Measurements from ENCODE around the gene LIN7C. TPM values are rescaled to one million over a fixed set of nuclear protein-coding genes. Genes with fewer than 3 reads are reported as not detected.

Gene LIN7C
- total RNA-seq, 1 experiment from 2014 or later = 131 TPM

DNA sequence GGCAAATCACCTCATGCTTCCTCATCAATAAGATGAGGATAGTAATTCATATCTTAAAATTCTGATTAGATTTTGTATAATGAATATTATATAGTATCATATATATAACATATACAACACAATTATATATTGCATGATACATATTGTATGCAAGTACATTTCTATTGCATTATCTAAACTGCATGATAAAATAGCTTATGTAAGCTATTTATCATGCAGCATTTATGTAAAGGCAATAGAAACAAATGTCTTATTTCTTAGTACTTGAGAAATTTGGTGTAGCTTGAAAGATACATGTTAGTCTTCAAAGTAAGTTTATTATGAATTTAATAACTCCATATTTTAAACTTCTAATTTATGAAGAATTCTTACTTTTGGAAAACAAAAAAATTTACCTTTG lies 5.5 kb downstream of the LIN7C start:
- BruUV-seq (replicated peaks) = no TSS peak
- no peak overlapping the region for H3K27ac ChIP-seq (ENCODE audit: low read depth, low read length, poor library complexity, severe bottlenecking)
- H3K9me3 ChIP-seq (ENCODE audit: low read depth, low read length, poor library complexity, severe bottlenecking) = no peaks in the 10 kb centered on the region
- intact Hi-C loops (cut with micrococcal nuclease; ENCODE audit: unreplicated experiment) = loop anchor here (10.0 kb wide), 1 partner anchor 604 kb away; the partner anchor contains the start of genes KIF18A and METTL15
- TF ChIP-seq EZH2 (IDR thresholded peaks at IDR 0.05; ENCODE audit: borderline replicate concordance, low read depth, low read length, poor library complexity, severe bottlenecking) = no peak
- TF ChIP-seq, protein P1, sequence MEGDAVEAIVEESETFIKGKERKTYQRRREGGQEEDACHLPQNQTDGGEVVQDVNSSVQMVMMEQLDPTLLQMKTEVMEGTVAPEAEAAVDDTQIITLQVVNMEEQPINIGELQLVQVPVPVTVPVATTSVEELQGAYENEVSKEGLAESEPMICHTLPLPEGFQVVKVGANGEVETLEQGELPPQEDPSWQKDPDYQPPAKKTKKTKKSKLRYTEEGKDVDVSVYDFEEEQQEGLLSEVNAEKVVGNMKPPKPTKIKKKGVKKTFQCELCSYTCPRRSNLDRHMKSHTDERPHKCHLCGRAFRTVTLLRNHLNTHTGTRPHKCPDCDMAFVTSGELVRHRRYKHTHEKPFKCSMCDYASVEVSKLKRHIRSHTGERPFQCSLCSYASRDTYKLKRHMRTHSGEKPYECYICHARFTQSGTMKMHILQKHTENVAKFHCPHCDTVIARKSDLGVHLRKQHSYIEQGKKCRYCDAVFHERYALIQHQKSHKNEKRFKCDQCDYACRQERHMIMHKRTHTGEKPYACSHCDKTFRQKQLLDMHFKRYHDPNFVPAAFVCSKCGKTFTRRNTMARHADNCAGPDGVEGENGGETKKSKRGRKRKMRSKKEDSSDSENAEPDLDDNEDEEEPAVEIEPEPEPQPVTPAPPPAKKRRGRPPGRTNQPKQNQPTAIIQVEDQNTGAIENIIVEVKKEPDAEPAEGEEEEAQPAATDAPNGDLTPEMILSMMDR (conservative IDR thresholded peaks at IDR 0.05; ENCODE audit: low read depth, low read length) = no peak
- ChIA-PET POLR2A (ENCODE audit: low non-redundant PET) (no interaction called here), CTCF (no interaction called here)
- no peak for DNase-seq (ENCODE audit: low spot score)
- H3K4me1 ChIP-seq (ENCODE audit: insufficient read depth, low read length, poor library complexity, severe bottlenecking) = peaks cover 29% of the 10 kb centered on the region
- no peaks in the 10 kb centered on the region for H3K27me3 ChIP-seq (replicated peaks; ENCODE audit: insufficient read depth, low read depth, low read length, poor library complexity)
- peaks cover 69% of the 10 kb centered on the region for H3K36me3 ChIP-seq (ENCODE audit: insufficient read depth, low read length, poor library complexity, severe bottlenecking)
- no peak overlapping the region for H3K4me3 ChIP-seq (ENCODE audit: low read depth, low read length, poor library complexity, severe bottlenecking)

DNA sequence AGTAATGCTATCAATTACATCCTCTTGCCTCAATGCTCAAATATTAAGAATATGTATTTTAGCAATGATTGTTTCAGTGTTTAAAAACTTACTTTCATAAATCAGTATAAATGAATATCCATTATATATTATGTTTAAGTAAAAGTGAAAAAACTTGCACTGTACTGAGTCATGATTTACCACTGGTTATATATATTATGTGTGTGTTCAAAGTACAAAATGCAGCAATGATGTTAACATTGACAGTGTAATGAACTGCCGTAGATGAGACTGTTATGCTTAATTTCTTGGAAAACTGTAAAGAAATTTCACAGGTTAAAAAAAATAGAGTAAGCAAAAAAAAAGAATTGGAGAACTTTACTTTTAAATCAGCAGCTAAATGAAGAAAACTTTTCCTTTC lies 8.7 kb downstream of the LIN7C start:
- Histone ChIP-seq H3K36me3 (ENCODE audit: insufficient read depth, low read length, poor library complexity, severe bottlenecking) (peaks cover 92% of the 10 kb centered on the region), H3K4me3 (ENCODE audit: low read depth, low read length, poor library complexity, severe bottlenecking) (no peak overlapping the region), H3K4me1 (ENCODE audit: insufficient read depth, low read length, poor library complexity, severe bottlenecking) (peaks cover 15% of the 10 kb centered on the region), H3K27ac (ENCODE audit: low read depth, low read length, poor library complexity, severe bottlenecking) (no peak overlapping the region), H3K9me3 (ENCODE audit: low read depth, low read length, poor library complexity, severe bottlenecking) (no peaks in the 10 kb centered on the region), H3K27me3 (replicated peaks; ENCODE audit: insufficient read depth, low read depth, low read length, poor library complexity) (no peaks in the 10 kb centered on the region)
- intact Hi-C loops (cut with micrococcal nuclease; ENCODE audit: unreplicated experiment) = loop anchor here (5.0 kb wide), 1 partner anchor 1211 kb away; no protein-coding TSS in a partner anchor
- no peak for TF ChIP-seq EZH2 (IDR thresholded peaks at IDR 0.05; ENCODE audit: borderline replicate concordance, low read depth, low read length, poor library complexity, severe bottlenecking)
- TF ChIP-seq, protein P1 (conservative IDR thresholded peaks at IDR 0.05; ENCODE audit: low read depth, low read length) = no peak
- CTCF ChIA-PET = interaction anchor here (0.6 to 3.1 kb wide), 7 partner anchors 11 to 339 kb away, joined by 3 to 15 read pairs (median 6); partner anchors contain the start of gene LGR4
- DNase-seq (ENCODE audit: low spot score) = no peak
- BruUV-seq (replicated peaks) = no TSS peak
- POLR2A ChIA-PET (ENCODE audit: low non-redundant PET) = no interaction called here

DNA sequence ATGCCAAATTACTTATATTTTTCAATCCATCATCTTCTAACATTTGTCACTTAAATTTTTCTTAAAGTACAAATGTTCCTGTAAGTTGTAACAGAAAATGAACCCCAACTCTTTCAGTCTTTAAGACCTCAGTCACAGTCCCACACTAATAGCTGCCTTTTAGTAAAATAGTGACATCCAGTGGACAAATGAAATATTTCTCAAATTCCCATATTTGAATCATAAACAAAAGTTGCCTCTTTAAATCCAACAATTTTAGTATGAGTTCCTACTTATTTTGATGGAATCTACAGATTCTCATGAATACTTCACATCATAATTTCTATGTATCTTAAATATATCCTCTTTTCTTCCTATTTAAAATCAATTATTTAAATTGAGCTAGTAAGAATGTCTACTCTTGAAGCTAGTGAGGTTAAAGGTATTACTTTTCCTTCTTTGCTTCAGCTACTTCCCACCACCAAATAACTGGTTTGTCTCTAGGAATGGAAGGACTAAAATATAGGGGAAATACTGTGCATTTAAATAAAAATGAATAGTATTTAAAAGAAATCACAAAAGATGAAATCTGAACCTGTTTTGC lies 9.2 kb downstream of the LIN7C start:
- ChIA-PET CTCF (interaction anchor here (0.5 to 3.1 kb wide), 8 partner anchors 11 to 338 kb away, joined by 3 to 15 read pairs (median 6); partner anchors contain the start of gene LGR4), POLR2A (ENCODE audit: low non-redundant PET) (interaction anchor here (0.7 to 0.8 kb wide), 2 partner anchors 10 to 212 kb away, joined by 3 read pairs; no protein-coding TSS in a partner anchor)
- H3K4me3 ChIP-seq (ENCODE audit: low read depth, low read length, poor library complexity, severe bottlenecking) = no peak overlapping the region
- DNase-seq (ENCODE audit: low spot score) = peak; percentile 84
- TF ChIP-seq, protein P1 (conservative IDR thresholded peaks at IDR 0.05; ENCODE audit: low read depth, low read length) = peak; percentile 95
- TF ChIP-seq EZH2 (IDR thresholded peaks at IDR 0.05; ENCODE audit: borderline replicate concordance, low read depth, low read length, poor library complexity, severe bottlenecking) = no peak
- intact Hi-C loops (cut with micrococcal nuclease; ENCODE audit: unreplicated experiment) = loop anchor here (5.0 kb wide), 1 partner anchor 1210 kb away; no protein-coding TSS in a partner anchor
- no peaks in the 10 kb centered on the region for H3K9me3 ChIP-seq (ENCODE audit: low read depth, low read length, poor library complexity, severe bottlenecking)
- H3K4me1 ChIP-seq (ENCODE audit: insufficient read depth, low read length, poor library complexity, severe bottlenecking) = peaks cover 15% of the 10 kb centered on the region
- H3K27me3 ChIP-seq (replicated peaks; ENCODE audit: insufficient read depth, low read depth, low read length, poor library complexity) = no peaks in the 10 kb centered on the region
- BruUV-seq (replicated peaks) = TSS peak; percentile 1
- peaks cover 96% of the 10 kb centered on the region for H3K36me3 ChIP-seq (ENCODE audit: insufficient read depth, low read length, poor library complexity, severe bottlenecking)
- no peak overlapping the region for H3K27ac ChIP-seq (ENCODE audit: low read depth, low read length, poor library complexity, severe bottlenecking)

All from A673 (cell line).